GM18526 (cell line): ENCODE measurements around the gene REC8.
A peak's percentile ranks its signal among the peaks of the same experiment; 100 is the strongest.

Experiments used
- POLR2A ChIP-seq: IDR thresholded peaks from 3 replicates; pipeline ENCODE4 v1.6.1; 2011; ENCODE audit not compliant: insufficient read length; ENCODE audit errors: extremely low read depth

Gene REC8

DNA sequence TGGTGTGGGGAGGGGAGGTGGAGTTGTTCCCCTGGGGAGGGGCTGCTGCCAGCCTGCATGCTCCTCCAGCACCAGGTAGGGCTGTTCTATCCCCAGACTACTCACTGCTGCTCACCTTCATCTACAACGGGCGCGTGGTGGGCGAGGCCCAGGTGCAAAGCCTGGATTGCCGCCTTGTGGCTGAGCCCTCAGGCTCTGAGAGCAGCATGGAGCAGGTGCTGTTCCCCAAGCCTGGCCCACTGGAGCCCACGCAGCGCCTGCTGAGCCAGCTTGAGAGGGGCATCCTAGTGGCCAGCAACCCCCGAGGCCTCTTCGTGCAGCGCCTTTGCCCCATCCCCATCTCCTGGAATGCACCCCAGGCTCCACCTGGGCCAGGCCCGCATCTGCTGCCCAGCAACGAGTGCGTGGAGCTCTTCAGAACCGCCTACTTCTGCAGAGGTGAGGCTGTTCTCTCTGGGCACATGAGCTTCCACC, 7.3 kb upstream of the REC8 start:
- TF ChIP-seq POLR2A, result peak; percentile 22

- no peak for TF ChIP-seq POLR2A
Measured at GRCh38 chr14:24165785-24166184, 6.1 kb upstream of the REC8 start.

- TF ChIP-seq POLR2A, result no peak
Measured at GRCh38 chr14:24167469-24168114, 4.3 kb upstream of the REC8 start.

GRCh38 chr14:24172261-24172860, 481 bp downstream of the REC8 start:
- TF ChIP-seq POLR2A, result no peak

DNA sequence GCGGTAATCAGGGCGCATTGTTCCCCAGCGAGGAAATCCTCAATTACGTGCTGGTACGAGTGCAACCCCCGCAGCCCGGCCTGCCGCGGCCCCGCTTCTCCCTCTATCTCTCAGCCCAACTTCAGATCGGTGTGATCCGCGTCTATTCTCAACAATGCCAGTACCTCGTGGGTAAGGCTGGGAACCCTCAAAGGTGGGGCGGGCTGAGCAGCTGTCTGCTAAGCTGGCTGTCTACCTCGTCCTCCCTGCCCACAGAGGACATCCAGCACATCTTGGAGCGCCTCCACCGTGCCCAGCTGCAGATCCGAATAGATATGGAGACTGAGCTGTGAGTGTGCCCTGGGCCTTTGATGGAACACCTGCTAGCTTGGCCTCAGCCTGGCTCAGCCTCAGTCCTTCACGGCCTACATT, 996 bp downstream of the REC8 start:
- TF ChIP-seq POLR2A, result no peak

DNA sequence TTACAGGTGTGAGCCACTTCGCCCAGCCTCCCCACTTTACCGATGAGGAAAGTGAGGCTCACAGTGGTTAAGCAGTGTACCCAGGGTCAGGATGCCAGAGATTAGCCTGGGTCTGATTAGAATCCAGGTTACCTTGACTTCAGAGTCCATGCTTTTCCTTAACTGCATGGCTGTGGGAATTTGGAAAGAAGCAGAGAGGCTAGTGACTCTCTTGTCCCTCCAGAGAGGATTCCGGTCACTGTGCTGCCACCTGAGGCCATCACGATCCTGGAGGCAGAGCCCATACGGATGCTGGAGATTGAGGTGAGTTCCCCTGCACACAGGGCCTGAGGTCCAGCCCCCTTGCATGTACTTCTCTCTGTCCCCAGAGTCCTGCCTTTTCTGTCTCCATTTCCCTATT, 4.7 kb downstream of the REC8 start:
- no peak for TF ChIP-seq POLR2A

GRCh38 chr14:24177041-24177825, 5.4 kb downstream of the REC8 start:
- no peak for TF ChIP-seq POLR2A

GRCh38 chr14:24177891-24178290, 6.0 kb downstream of the REC8 start:
- no peak for TF ChIP-seq POLR2A

- no peak for TF ChIP-seq POLR2A
Measured at GRCh38 chr14:24178399-24179178, 6.7 kb downstream of the REC8 start.

DNA sequence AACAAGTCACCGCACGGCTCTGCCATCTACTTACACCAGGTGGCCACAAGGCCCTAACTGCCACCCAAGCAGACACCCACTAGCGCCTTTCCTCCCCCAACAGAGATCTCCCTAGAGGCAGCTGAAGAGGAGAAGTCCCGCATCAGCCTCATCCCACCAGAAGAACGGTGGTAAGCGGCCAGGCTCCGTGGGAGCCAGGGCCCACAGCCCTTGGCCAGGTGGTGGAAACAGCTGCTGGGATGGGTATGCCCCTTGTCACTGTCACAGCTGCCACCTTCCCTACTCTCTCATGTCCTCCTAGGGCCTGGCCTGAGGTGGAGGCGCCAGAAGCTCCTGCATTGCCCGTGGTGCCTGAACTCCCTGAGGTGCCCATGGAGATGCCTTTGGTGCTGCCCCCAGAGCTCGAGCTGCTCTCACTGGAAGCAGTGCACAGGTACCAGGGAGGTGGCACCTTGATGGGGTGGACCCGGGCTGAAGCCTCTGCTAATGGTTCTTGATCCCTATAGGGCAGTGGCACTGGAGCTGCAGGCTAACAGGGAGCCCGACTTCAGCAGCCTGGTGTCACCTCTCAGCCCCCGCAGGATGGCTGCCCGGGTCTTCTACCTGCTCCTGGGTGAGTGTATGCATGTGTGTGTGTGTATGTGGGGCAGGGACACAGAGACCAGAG, 7.5 kb downstream of the REC8 start:
- no peak for TF ChIP-seq POLR2A

DNA sequence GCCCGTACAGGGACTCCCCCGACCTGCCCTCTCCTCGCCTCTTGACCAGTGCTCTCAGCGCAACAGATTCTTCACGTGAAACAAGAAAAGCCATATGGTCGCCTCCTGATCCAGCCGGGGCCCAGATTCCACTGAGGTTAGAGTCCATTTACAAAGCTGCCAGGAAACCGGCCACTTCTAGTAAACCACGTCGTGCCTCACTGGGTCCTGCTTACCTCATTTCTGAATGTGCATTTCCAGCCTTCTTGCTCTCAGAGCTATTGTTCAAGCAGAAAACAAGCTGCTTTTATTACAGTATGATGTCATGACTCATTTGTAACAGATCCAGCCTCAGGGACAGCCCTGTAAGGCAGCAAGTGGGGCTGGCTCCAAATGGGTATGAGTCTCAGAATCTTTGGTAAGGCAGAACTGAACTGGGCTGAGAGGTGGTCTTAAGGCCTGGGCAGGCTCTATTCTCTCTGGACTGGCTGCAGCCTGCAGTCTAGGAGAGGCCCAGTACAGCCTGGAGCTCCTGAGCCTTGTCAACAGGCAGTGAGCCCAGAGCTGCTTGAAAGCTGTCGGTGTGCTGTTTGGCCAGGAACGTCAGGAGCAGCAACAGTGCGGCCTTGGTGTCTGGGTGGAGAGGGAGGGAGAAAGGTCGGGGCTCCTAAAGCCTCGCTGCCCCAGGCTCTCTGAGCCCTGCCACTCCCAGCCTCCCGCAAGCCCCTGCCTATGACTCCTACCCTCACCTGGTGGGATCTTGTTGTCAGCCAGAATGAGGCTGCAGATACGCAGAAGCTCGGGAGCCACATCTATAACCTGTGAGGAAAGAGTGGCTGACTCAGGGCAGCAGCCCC, 8.3 kb downstream of the REC8 start:
- TF ChIP-seq POLR2A, result no peak

- TF ChIP-seq POLR2A, result no peak
Measured at GRCh38 chr14:24181371-24182077, 9.6 kb downstream of the REC8 start.

DNA sequence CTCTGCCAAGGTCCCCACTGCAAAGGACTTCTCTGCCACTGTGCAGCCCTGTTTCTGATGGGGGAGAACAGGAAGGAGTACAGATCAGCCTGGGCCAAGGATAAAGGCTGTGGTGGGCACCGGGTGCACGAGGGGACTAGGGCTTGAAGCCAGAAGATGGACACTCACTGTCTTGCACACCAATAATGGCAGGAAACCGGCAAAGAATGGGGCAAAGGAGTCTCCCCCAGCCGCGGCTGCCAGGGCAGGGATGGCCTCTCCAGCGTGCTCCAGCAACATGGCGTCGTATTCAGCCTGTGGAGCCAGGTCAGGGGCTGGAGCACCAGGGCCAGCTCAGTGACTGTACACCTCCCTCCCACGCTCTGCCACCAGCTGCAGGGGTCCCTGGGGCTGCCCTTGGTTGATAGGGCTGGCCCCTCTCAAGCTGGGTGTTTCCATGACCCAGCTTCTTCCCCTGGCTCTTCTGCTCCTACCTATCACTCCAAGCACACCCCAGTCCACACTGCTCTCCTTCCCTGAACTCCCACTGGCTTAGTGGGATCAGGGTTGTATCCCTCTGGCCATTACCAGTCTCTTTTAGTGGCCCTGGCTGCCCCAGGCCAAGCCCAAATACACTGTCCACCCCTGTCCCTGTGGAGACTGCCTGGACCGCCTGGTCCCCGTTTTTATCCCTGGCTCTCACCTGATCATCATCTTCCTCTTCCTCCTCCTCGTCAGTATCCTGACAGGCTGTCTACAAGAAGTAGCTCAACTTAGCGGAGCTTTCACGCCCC, 10.4 kb downstream of the REC8 start:
- peak; percentile 34 for TF ChIP-seq POLR2A
